ENCODE measurements around the gene OR13C8.

Gene OR13C8

GRCh38 chr9:104618104-104618503 is 49.1 kb downstream of the OR13C8 start, which contains the start of gene OR13C9:
TSS of gene OR13C9 (minus strand) at chr9:104618204. CDS start at chr9:104618204, 0 bp downstream.
- no peak for DNase-seq
